Measurements from ENCODE around the gene UBE2Z. TPM values are rescaled to one million over a fixed set of nuclear protein-coding genes. Genes with fewer than 3 reads are reported as not detected.

The UBE2Z gene
- total and polyA plus RNA-seq, 4 donors: 10.5 to 23.8 (median 18.8) TPM

GRCh38 chr17:48928876-48929811 lies 20.9 kb downstream of the UBE2Z start:
- H3K9me3 ChIP-seq (ENCODE audit: control insufficient read depth in 4 of 4, low read length in 3 of 4): no peaks in the 10 kb centered on the region
- TF ChIP-seq HNF4A (conservative IDR thresholded peaks at IDR 0.05) (no peak), FOXA2 (IDR thresholded peaks at IDR 0.05) (no peak), GABPA (IDR thresholded peaks at IDR 0.05 in 1 of 2, conservative IDR thresholded peaks at IDR 0.05 in 1 of 2) (no peak), SP1 (IDR thresholded peaks at IDR 0.05) (no peak), HNF4G (IDR thresholded peaks at IDR 0.05) (no peak), TAF1 (conservative IDR thresholded peaks at IDR 0.05) (no peak), YY1 (IDR thresholded peaks at IDR 0.05) (no peak), RXRA (IDR thresholded peaks at IDR 0.05) (no peak)
- TF ChIP-seq, protein P1, sequence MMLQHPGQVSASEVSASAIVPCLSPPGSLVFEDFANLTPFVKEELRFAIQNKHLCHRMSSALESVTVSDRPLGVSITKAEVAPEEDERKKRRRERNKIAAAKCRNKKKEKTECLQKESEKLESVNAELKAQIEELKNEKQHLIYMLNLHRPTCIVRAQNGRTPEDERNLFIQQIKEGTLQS (IDR thresholded peaks at IDR 0.05): no peak
- no peaks in the 10 kb centered on the region for H3K4me1 ChIP-seq (ENCODE audit: control insufficient read depth in 4 of 4, insufficient read depth in 4 of 4, low read length in 3 of 4)
- no peak for DNase-seq (ENCODE audit: low spot score)
- no peak overlapping the region for H3K4me3 ChIP-seq (ENCODE audit: low read depth in 1 of 3, low read length in 3 of 3)
- no peak overlapping the region for H3K9ac ChIP-seq (ENCODE audit: low read depth in 1 of 2, low read length in 2 of 2)
- peaks cover 8 to 82% (median 60%) of the 10 kb centered on the region in 4 donors for H3K36me3 ChIP-seq (ENCODE audit: control insufficient read depth in 4 of 4, insufficient read depth in 3 of 4, low read depth in 1 of 4, low read length in 3 of 4)
- H3K27ac ChIP-seq (ENCODE audit: low read depth in 1 of 2, low read length in 2 of 2): no peak overlapping the region
- H3K27me3 ChIP-seq (ENCODE audit: control insufficient read depth in 4 of 4, insufficient read depth in 4 of 4, low read length in 3 of 4): no peaks in the 10 kb centered on the region
- 86% methylated on average over 6 of the region's 6 CpGs for WGBS

DNA sequence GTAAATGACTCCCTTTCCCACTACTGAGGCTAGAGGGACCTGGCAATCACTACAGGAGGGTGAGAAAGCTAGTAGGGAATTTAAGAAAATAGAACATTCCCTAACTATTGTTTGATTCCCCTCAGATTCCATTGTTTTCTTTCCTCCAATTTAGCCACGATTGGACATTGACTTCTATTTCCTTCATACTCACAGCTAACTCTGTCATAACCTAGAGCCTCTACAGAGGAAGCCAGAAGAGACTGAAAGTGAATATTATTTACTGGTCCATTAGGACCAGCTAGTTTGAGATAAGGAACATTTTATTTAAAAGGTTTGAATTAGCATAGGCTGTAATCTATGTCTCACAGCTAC lies 21.6 kb downstream of the UBE2Z start:
- H3K27ac ChIP-seq (ENCODE audit: low read depth in 1 of 2, low read length in 2 of 2): no peak overlapping the region

More for the DNA sequence above, 21.6 kb downstream of the UBE2Z start:
- H3K4me3 ChIP-seq (ENCODE audit: low read depth in 1 of 3, low read length in 3 of 3): no peak overlapping the region
- 63% methylated on average over 1 of the region's 1 CpG for WGBS
- TF ChIP-seq, protein P2, sequence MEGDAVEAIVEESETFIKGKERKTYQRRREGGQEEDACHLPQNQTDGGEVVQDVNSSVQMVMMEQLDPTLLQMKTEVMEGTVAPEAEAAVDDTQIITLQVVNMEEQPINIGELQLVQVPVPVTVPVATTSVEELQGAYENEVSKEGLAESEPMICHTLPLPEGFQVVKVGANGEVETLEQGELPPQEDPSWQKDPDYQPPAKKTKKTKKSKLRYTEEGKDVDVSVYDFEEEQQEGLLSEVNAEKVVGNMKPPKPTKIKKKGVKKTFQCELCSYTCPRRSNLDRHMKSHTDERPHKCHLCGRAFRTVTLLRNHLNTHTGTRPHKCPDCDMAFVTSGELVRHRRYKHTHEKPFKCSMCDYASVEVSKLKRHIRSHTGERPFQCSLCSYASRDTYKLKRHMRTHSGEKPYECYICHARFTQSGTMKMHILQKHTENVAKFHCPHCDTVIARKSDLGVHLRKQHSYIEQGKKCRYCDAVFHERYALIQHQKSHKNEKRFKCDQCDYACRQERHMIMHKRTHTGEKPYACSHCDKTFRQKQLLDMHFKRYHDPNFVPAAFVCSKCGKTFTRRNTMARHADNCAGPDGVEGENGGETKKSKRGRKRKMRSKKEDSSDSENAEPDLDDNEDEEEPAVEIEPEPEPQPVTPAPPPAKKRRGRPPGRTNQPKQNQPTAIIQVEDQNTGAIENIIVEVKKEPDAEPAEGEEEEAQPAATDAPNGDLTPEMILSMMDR (IDR thresholded peaks at IDR 0.05; ENCODE audit: low read depth, low read length, missing input control): no peak
- TF ChIP-seq, protein P1 (IDR thresholded peaks at IDR 0.05): no peak
- no peak for TF ChIP-seq EGR1 (IDR thresholded peaks at IDR 0.05; ENCODE audit: low read depth in 2 of 2)
- TF ChIP-seq, protein P3, sequence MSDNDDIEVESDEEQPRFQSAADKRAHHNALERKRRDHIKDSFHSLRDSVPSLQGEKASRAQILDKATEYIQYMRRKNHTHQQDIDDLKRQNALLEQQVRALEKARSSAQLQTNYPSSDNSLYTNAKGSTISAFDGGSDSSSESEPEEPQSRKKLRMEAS (IDR thresholded peaks at IDR 0.05): no peak
- no peak for TF ChIP-seq GABPA (IDR thresholded peaks at IDR 0.05 in 1 of 2, conservative IDR thresholded peaks at IDR 0.05 in 1 of 2)
- TF ChIP-seq, protein P4, sequence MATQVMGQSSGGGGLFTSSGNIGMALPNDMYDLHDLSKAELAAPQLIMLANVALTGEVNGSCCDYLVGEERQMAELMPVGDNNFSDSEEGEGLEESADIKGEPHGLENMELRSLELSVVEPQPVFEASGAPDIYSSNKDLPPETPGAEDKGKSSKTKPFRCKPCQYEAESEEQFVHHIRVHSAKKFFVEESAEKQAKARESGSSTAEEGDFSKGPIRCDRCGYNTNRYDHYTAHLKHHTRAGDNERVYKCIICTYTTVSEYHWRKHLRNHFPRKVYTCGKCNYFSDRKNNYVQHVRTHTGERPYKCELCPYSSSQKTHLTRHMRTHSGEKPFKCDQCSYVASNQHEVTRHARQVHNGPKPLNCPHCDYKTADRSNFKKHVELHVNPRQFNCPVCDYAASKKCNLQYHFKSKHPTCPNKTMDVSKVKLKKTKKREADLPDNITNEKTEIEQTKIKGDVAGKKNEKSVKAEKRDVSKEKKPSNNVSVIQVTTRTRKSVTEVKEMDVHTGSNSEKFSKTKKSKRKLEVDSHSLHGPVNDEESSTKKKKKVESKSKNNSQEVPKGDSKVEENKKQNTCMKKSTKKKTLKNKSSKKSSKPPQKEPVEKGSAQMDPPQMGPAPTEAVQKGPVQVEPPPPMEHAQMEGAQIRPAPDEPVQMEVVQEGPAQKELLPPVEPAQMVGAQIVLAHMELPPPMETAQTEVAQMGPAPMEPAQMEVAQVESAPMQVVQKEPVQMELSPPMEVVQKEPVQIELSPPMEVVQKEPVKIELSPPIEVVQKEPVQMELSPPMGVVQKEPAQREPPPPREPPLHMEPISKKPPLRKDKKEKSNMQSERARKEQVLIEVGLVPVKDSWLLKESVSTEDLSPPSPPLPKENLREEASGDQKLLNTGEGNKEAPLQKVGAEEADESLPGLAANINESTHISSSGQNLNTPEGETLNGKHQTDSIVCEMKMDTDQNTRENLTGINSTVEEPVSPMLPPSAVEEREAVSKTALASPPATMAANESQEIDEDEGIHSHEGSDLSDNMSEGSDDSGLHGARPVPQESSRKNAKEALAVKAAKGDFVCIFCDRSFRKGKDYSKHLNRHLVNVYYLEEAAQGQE (IDR thresholded peaks at IDR 0.05): no peak
- TF ChIP-seq, protein P5, sequence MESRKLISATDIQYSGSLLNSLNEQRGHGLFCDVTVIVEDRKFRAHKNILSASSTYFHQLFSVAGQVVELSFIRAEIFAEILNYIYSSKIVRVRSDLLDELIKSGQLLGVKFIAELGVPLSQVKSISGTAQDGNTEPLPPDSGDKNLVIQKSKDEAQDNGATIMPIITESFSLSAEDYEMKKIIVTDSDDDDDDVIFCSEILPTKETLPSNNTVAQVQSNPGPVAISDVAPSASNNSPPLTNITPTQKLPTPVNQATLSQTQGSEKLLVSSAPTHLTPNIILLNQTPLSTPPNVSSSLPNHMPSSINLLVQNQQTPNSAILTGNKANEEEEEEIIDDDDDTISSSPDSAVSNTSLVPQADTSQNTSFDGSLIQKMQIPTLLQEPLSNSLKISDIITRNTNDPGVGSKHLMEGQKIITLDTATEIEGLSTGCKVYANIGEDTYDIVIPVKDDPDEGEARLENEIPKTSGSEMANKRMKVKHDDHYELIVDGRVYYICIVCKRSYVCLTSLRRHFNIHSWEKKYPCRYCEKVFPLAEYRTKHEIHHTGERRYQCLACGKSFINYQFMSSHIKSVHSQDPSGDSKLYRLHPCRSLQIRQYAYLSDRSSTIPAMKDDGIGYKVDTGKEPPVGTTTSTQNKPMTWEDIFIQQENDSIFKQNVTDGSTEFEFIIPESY (IDR thresholded peaks at IDR 0.05): no peak
- no peak for TF ChIP-seq TAF1 (conservative IDR thresholded peaks at IDR 0.05)
- TF ChIP-seq FOXA2 (IDR thresholded peaks at IDR 0.05): no peak
- TF ChIP-seq HNF4G (IDR thresholded peaks at IDR 0.05): no peak
- no peak for TF ChIP-seq RAD21 (IDR thresholded peaks at IDR 0.05)
- TF ChIP-seq HNF4A (conservative IDR thresholded peaks at IDR 0.05): no peak
- TF ChIP-seq YY1 (IDR thresholded peaks at IDR 0.05): no peak
- no peak overlapping the region for H3K9ac ChIP-seq (ENCODE audit: low read depth in 1 of 2, low read length in 2 of 2)
- H3K9me3 ChIP-seq (ENCODE audit: control insufficient read depth in 4 of 4, low read length in 3 of 4): no peaks in the 10 kb centered on the region
- H3K36me3 ChIP-seq (ENCODE audit: control insufficient read depth in 4 of 4, insufficient read depth in 3 of 4, low read depth in 1 of 4, low read length in 3 of 4): peaks cover 8 to 81% (median 58%) of the 10 kb centered on the region in 4 donors
- no peak for DNase-seq (ENCODE audit: low spot score)
- H3K27me3 ChIP-seq (ENCODE audit: control insufficient read depth in 4 of 4, insufficient read depth in 4 of 4, low read length in 3 of 4): no peaks in the 10 kb centered on the region
- H3K4me1 ChIP-seq (ENCODE audit: control insufficient read depth in 4 of 4, insufficient read depth in 4 of 4, low read length in 3 of 4): no peaks in the 10 kb centered on the region

All from liver (tissue), 9 donors.